Tibial nerve (tissue), 4 donors: ENCODE data around the gene TINAGL1.

ENCODE experiments used
- EP300 ChIP-seq, 2 donors: sonication (generic); formaldehyde crosslinking; IDR thresholded peaks; one replicate each; pipeline ENCODE4 v1.6.1; 2017; ENCODE audit warnings: antibody characterized with exemption in 2 of 2, mild to moderate bottlenecking in 1 of 2
- POLR2A ChIP-seq, 2 donors: fragments of 450-650 bp; IDR thresholded peaks; one replicate each; pipeline ENCODE4 v1.6.1; 2017; ENCODE audit warnings: antibody characterized with exemption in 2 of 2, mild to moderate bottlenecking in 2 of 2, moderate library complexity in 2 of 2
- TF ChIP-seq, protein P1 (sequence below), 5 experiments: fragments of 200-600 bp in 3 of 5; fragments of 450-650 bp in 2 of 5; sonication (generic) in 3 of 5; IDR thresholded peaks; one replicate each; pipeline ENCODE4 v1.5.1; 2016 to 2019; ENCODE audit warnings: antibody characterized with exemption in 5 of 5, mild to moderate bottlenecking in 3 of 5, moderate library complexity in 2 of 5

DNA sequence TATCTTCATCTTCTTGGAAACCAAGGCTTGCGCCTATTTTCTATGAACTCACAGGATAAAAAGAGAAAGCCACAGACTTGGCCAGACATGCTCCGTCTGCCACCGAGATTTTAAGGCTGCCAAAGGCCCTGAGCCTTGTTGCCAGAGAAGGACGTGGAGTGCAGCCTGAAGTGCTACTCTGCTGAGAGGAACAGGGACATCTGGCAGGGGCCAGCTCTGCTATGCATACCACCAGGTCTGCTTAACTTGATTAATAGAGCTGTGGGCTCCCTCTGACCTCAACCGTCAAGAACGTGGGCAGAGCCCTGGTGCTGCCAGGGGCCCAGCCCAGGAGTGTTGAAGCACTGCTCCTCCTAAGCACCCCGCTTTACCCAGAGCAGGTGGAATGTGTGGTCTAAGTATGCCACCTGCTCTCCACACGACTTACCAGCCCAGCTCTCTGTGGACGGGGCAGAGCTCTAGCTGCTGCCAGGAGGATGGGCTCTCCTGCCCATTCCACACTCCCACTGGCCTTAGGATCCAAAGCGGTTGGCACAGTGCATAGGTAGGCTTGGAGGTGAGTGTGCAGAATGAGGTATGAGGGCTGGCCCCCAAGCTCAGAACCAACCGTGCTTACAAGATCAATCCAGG is 51.7 kb downstream of the TINAGL1 start:
- TF ChIP-seq, protein P1, sequence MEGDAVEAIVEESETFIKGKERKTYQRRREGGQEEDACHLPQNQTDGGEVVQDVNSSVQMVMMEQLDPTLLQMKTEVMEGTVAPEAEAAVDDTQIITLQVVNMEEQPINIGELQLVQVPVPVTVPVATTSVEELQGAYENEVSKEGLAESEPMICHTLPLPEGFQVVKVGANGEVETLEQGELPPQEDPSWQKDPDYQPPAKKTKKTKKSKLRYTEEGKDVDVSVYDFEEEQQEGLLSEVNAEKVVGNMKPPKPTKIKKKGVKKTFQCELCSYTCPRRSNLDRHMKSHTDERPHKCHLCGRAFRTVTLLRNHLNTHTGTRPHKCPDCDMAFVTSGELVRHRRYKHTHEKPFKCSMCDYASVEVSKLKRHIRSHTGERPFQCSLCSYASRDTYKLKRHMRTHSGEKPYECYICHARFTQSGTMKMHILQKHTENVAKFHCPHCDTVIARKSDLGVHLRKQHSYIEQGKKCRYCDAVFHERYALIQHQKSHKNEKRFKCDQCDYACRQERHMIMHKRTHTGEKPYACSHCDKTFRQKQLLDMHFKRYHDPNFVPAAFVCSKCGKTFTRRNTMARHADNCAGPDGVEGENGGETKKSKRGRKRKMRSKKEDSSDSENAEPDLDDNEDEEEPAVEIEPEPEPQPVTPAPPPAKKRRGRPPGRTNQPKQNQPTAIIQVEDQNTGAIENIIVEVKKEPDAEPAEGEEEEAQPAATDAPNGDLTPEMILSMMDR (IDR thresholded peaks at IDR 0.05): no peak
- TF ChIP-seq POLR2A (IDR thresholded peaks at IDR 0.05) (no peak), EP300 (IDR thresholded peaks at IDR 0.05) (no peak)
